SU-DHL-6 (cell line): ENCODE data around the gene SRRM1.

Experiments
- EZH2phosphoT487 ChIP-seq: fragments of 200-600 bp; sonication (generic), shearing (Covaris generic); conservative IDR thresholded peaks from 2 replicates; pipeline ENCODE4 v1.6.1; 2018; ENCODE audit warnings: mild to moderate bottlenecking, antibody characterized with exemption, low read length, moderate library complexity, mixed read lengths
- TF ChIP-seq, protein P1 (sequence below): fragments of 200-600 bp; sonication (generic); IDR thresholded peaks from one replicate; pipeline ENCODE4 v1.5.1; 2017; ENCODE audit warnings: antibody characterized with exemption, mild to moderate bottlenecking, low read length, moderate library complexity; ENCODE audit not compliant: insufficient read depth, poor library complexity, severe bottlenecking

DNA sequence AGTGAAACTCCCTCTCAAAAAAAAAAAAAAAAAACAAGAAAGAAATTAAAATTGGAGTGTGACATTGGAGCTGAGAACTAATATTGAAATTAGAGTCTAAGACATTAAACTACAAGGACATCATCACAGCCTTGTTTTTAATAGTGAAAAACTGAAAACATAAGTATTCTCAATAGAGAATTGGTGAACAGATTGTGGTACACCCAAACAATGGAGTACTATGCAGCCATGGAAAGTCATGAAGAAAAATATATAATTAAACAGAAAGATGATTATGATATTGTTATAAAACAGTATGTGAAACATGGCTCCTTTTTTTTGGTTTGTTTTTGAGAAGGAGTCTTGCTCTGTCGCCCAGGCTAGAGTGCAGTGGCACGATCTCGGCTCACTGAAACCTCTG lies 43.8 kb upstream of the SRRM1 start:
- TF ChIP-seq, protein P1, sequence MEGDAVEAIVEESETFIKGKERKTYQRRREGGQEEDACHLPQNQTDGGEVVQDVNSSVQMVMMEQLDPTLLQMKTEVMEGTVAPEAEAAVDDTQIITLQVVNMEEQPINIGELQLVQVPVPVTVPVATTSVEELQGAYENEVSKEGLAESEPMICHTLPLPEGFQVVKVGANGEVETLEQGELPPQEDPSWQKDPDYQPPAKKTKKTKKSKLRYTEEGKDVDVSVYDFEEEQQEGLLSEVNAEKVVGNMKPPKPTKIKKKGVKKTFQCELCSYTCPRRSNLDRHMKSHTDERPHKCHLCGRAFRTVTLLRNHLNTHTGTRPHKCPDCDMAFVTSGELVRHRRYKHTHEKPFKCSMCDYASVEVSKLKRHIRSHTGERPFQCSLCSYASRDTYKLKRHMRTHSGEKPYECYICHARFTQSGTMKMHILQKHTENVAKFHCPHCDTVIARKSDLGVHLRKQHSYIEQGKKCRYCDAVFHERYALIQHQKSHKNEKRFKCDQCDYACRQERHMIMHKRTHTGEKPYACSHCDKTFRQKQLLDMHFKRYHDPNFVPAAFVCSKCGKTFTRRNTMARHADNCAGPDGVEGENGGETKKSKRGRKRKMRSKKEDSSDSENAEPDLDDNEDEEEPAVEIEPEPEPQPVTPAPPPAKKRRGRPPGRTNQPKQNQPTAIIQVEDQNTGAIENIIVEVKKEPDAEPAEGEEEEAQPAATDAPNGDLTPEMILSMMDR = no peak
- TF ChIP-seq EZH2phosphoT487 = no peak
